Upper lobe of left lung (tissue), 6 donors: ENCODE measurements around the gene RAMP3. TPM values are rescaled to one million over a fixed set of nuclear protein-coding genes. Genes with fewer than 3 reads are reported as not detected.

Source experiments
- ATAC-seq, 2 donors: fragments of 200-7000 bp; cut with Tn5 transposase; one replicate each; pipeline ENCODE4 v1.9.1; 2022; ENCODE audit warnings: mild to moderate bottlenecking in 2 of 2, moderate library complexity in 2 of 2; ENCODE audit not compliant: low FRiP score in 2 of 2
- DNase-seq, 2 donors: peaks; one replicate each; pipeline ENCODE4 v3.0.0-alpha.2; 2019 to 2020
- H3K27ac ChIP-seq, 4 donors: fragments of 200-600 bp; sonication (generic); one replicate each; pipeline ENCODE4 v1.5.1; 2016 to 2019
- H3K27me3 ChIP-seq, 4 donors: fragments of 200-600 bp; sonication (generic); one replicate each; pipeline ENCODE4 v1.5.1; 2017 to 2019
- H3K36me3 ChIP-seq, 4 donors: fragments of 200-600 bp; sonication (generic); one replicate each; pipeline ENCODE4 v1.5.1; 2016 to 2019
- H3K4me1 ChIP-seq, 4 donors: fragments of 200-600 bp; sonication (generic); one replicate each; pipeline ENCODE4 v1.5.1; 2018 to 2019
- H3K4me3 ChIP-seq, 4 donors: fragments of 200-600 bp; sonication (generic); one replicate each; pipeline ENCODE4 v1.5.1; 2017 to 2019; ENCODE audit warnings: mild to moderate bottlenecking in 2 of 4, moderate library complexity in 1 of 4
- H3K9me3 ChIP-seq, 4 donors: fragments of 200-600 bp; sonication (generic); one replicate each; pipeline ENCODE4 v1.5.1; 2018 to 2019
- EP300 ChIP-seq, 4 donors: sonication (generic); formaldehyde crosslinking; IDR thresholded peaks; one replicate each; pipeline ENCODE4 v1.5.1; 2017; ENCODE audit warnings: antibody characterized with exemption in 4 of 4, control low read depth in 2 of 4
- POLR2A ChIP-seq, 4 donors: fragments of 450-650 bp; IDR thresholded peaks; one replicate each; pipeline ENCODE4 v1.5.1; 2016 to 2017; ENCODE audit warnings: antibody characterized with exemption in 4 of 4, mild to moderate bottlenecking in 2 of 4
- POLR2AphosphoS5 ChIP-seq, 2 donors: sonication (generic); formaldehyde crosslinking; IDR thresholded peaks; one replicate each; pipeline ENCODE4 v1.5.1; 2017; ENCODE audit warnings: antibody characterized with exemption in 2 of 2
- WGBS, 2 donors: methylation state at CpG; one replicate each; pipeline ENCODE4 v1.1.5; 2017 to 2018; 5-methylcytosine and 5-hydroxymethylcytosine counted together
- total RNA-seq, 6 donors: library from RNA; depleted of rRNA in 4 of 6; stranded (reverse); fragments of >200 nt in 4 of 6; gene quantifications; one replicate each; pipeline versions ENCODE4 v1.1.0 to v1.2.1, GENCODE V29; 2016 to 2021
- TF ChIP-seq, protein P1 (sequence below), 6 experiments: fragments of 450-650 bp in 4 of 6; fragments of 200-600 bp in 2 of 6; sonication (generic) in 2 of 6; IDR thresholded peaks; one replicate each; pipeline ENCODE4 v1.5.1; 2016 to 2019; ENCODE audit warnings: antibody characterized with exemption in 6 of 6
- donor health status: DM: no; HTN: no; CAD: no; lungs with moderate emphysema.
- donor health status: DM: no; HTN: yes; CAD: no; lungs with severe emphysema.

RAMP3 gene
- total RNA-seq, 6 donors from 2014 or later: 33.5 to 306 (median 88.1) TPM

DNA sequence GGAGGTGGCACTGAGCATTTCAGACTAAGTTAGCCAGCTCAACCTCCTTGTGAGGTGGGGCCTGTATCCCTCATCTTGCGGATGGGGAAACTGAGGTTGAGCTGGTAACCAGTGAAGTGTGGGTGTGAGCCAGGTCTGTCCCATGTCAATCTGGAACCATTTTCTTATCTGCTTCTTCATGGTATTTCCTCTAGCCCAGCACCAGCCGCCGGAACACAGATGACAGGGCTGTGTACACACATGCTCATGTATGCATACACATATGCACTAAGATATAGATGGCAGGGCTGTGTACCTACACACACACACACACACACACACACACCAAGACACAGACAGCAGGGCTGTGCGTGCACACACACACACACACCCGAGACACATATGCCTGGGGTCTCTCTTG lies 18.5 kb downstream of the RAMP3 start:
- Histone ChIP-seq H3K36me3 (peaks cover 0 to 24% (median 0%) of the 10 kb centered on the region in 4 donors), H3K4me3 (no peak overlapping the region), H3K4me1 (peaks cover 0 to 7% (median 3%) of the 10 kb centered on the region in 4 donors), H3K27me3 (no peaks in the 10 kb centered on the region), H3K9me3 (no peaks in the 10 kb centered on the region), H3K27ac (peak overlapping the region in 1 of 4 donors; percentile 0)
- TF ChIP-seq, protein P1, sequence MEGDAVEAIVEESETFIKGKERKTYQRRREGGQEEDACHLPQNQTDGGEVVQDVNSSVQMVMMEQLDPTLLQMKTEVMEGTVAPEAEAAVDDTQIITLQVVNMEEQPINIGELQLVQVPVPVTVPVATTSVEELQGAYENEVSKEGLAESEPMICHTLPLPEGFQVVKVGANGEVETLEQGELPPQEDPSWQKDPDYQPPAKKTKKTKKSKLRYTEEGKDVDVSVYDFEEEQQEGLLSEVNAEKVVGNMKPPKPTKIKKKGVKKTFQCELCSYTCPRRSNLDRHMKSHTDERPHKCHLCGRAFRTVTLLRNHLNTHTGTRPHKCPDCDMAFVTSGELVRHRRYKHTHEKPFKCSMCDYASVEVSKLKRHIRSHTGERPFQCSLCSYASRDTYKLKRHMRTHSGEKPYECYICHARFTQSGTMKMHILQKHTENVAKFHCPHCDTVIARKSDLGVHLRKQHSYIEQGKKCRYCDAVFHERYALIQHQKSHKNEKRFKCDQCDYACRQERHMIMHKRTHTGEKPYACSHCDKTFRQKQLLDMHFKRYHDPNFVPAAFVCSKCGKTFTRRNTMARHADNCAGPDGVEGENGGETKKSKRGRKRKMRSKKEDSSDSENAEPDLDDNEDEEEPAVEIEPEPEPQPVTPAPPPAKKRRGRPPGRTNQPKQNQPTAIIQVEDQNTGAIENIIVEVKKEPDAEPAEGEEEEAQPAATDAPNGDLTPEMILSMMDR (IDR thresholded peaks at IDR 0.05): no peak
- TF ChIP-seq POLR2AphosphoS5 (IDR thresholded peaks at IDR 0.05) (no peak), POLR2A (IDR thresholded peaks at IDR 0.05) (no peak), EP300 (IDR thresholded peaks at IDR 0.05) (no peak)
- no peak for DNase-seq
- no peak for ATAC-seq
- 76 to 79% methylated on average over 5 of the region's 5 CpGs for WGBS, 2 donors

DNA sequence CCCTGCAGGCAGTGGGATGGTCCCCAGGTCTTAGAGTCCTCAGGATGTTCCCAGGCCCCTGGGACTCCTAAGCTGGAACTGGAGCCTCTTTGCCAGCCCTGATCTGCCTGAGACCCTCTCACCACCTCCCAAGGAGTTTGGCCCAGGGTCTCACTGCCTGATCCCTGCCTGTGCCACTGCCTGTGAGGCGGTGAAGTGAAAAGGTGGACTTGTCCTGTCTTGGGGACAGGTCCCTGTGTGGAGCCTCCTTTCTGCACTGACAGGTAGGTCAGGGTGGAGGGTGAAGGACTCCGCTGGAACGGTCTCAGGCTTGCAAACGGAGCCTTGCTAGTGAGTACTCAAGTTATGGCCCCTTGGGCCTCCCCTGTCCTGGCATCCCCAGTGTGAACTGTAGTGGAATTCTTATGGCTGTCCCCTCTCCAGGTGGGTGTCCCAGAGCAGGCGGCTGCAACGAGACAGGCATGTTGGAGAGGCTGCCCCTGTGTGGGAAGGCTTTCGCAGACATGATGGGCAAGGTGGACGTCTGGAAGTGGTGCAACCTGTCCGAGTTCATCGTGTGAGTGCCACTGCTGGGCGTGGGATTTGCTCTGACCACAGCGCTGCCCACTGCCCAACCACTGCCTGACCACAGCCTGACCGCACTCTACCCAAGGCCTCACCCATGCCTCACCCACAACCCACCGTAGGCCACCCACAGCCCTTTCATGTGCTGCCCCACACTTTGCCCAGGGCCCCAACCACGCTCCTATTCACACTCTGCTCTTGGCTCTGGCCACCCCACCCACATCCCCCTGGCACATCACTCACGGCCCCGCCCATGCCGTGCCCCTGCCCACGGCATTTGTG lies 19.5 kb downstream of the RAMP3 start:
- TF ChIP-seq POLR2AphosphoS5 (IDR thresholded peaks at IDR 0.05): no peak
- TF ChIP-seq EP300 (IDR thresholded peaks at IDR 0.05): no peak
- TF ChIP-seq, protein P1 (IDR thresholded peaks at IDR 0.05): no peak
- TF ChIP-seq POLR2A (IDR thresholded peaks at IDR 0.05): no peak
- Histone ChIP-seq H3K4me3 (no peak overlapping the region), H3K9me3 (no peaks in the 10 kb centered on the region), H3K36me3 (peaks cover 0 to 15% (median 0%) of the 10 kb centered on the region in 4 donors), H3K27ac (peak overlapping the region in 3 of 4 donors; percentile 0 to 65 (median 43)), H3K27me3 (no peaks in the 10 kb centered on the region), H3K4me1 (peaks cover 0 to 7% (median 3%) of the 10 kb centered on the region in 4 donors)
- ATAC-seq (no peak), DNase-seq (no peak)
- WGBS, 2 donors: 77 to 80% methylated on average over 16 to 19 of the region's 19 CpGs

DNA sequence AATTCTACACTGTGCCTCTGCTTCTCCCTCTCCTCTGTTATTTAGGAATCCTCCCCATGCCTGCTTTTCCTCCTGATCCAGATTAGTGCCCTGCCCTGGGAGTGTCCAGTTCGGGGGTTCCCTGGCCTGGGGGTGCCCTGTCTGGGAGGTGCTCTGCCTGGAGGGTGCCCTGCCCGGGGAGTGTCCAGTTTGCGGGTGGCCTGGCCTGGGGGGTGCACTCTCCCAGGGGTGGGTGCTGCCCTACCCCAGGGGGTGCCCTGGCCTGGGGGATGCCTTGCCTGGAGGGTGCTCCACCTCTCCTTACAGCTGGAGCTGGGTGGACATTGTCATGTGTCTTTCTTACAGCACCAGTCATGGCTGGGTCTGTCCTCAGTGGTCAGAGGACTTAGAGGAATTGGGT lies 20.2 kb downstream of the RAMP3 start:
- H3K4me3 ChIP-seq: no peak overlapping the region
- no peaks in the 10 kb centered on the region for H3K9me3 ChIP-seq
- H3K27me3 ChIP-seq: no peaks in the 10 kb centered on the region
- 86 to 96% methylated on average over 1 to 3 of the region's 3 CpGs for WGBS, 2 donors
- peaks cover 0 to 7% (median 3%) of the 10 kb centered on the region in 4 donors for H3K4me1 ChIP-seq
- ATAC-seq (no peak), DNase-seq (no peak)
- H3K36me3 ChIP-seq: peaks cover 0 to 15% (median 0%) of the 10 kb centered on the region in 4 donors
- peak overlapping the region in 3 of 4 donors; percentile 0 to 65 (median 43) for H3K27ac ChIP-seq
- TF ChIP-seq, protein P1 (IDR thresholded peaks at IDR 0.05): no peak
- TF ChIP-seq POLR2A (IDR thresholded peaks at IDR 0.05): no peak
- TF ChIP-seq EP300 (IDR thresholded peaks at IDR 0.05): no peak
- no peak for TF ChIP-seq POLR2AphosphoS5 (IDR thresholded peaks at IDR 0.05)

DNA sequence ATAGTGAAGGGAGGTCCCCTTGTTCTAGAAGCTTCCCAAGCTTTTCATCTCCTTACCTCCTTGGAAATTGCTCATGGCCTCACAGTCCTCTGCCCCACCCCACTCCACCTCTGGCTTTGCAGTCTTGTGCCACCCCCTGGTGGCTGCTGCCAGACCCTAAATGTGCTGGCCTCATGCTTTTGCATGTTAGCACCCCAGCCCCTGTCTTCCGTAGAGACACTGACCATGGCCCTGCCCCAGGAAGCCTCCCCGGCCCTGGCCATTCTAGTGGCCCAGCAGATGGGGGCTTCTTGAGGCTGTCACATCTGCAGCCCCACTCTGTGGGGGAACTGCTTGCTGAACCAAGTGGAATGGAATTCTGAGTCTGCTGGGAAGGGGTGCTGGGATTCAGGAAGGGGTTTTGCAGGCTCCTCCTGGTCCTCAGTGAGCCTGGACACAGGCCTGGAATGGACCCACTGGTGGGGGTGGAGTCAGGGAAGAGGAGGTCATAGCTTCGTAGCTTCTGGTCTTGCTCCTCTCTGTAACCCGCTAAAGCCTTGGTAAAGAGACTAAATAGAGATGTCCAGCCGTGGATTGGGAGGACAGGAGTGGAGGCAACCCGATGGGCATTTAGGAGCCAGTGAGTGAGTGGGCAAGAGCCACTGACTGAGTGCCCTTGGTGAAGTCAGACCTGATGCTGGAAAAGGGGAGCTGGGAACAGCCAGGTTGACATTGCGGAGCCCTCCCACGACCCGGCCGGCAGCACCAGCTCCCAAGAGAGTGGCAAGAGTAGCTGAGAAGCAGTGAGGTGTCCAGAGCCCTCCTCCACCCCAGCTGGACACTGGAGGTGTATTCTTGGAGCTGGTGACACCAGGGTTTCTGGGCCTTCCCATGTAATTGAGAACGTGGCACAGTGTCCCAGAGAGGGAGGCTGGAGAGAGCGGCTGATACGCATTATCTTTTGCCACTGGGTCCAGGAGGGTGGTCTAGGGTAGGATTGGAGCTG lies 20.9 kb downstream of the RAMP3 start:
- TF ChIP-seq EP300 (IDR thresholded peaks at IDR 0.05) (no peak), POLR2A (IDR thresholded peaks at IDR 0.05) (no peak)
- H3K27ac ChIP-seq: peak overlapping the region in 3 of 4 donors; percentile 24 to 59 (median 43)
- no peaks in the 10 kb centered on the region for H3K27me3 ChIP-seq
- 78 to 81% methylated on average over 9 to 13 of the region's 13 CpGs for WGBS, 2 donors
- DNase-seq: no peak
- no peak overlapping the region for H3K4me3 ChIP-seq
- peaks cover 0 to 7% (median 3%) of the 10 kb centered on the region in 4 donors for H3K4me1 ChIP-seq
- H3K9me3 ChIP-seq: no peaks in the 10 kb centered on the region
- H3K36me3 ChIP-seq: peaks cover 0 to 20% (median 0%) of the 10 kb centered on the region in 4 donors
- ATAC-seq: no peak

DNA sequence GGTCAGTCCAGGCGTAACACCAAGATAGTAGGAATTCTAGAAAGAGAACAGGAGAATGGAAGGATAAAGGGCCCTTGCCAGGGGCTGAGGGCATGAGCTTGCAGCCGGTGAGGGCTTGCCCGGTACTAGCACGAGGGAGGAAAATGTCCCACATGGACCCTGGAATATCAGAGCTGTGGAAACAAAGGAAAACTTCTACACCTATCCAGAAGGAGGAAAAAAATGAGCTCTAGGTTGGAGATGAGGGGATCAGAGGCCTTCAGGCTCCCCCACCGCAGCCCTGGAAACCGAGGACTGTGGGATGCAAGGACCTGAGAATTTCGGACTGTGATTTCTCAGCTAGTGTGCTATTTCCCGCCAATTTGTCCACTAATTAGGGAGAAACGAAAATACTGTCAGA lies 22.1 kb downstream of the RAMP3 start:
- Histone ChIP-seq H3K27ac (no peak overlapping the region), H3K9me3 (no peaks in the 10 kb centered on the region), H3K36me3 (peaks cover 0 to 32% (median 0%) of the 10 kb centered on the region in 4 donors), H3K4me1 (peaks cover 0 to 7% (median 3%) of the 10 kb centered on the region in 4 donors), H3K27me3 (no peaks in the 10 kb centered on the region), H3K4me3 (no peak overlapping the region)
- WGBS, 2 donors: 82 to 89% methylated on average over 9 of the region's 9 CpGs
- DNase-seq: no peak
- no peak for TF ChIP-seq POLR2AphosphoS5 (IDR thresholded peaks at IDR 0.05)
- no peak for TF ChIP-seq EP300 (IDR thresholded peaks at IDR 0.05)
- TF ChIP-seq POLR2A (IDR thresholded peaks at IDR 0.05): no peak
- TF ChIP-seq, protein P1 (IDR thresholded peaks at IDR 0.05): no peak
- ATAC-seq: no peak
